ENCODE measurements around the gene CD6.

GRCh38 chr11:61061081-61061826 lies 89.8 kb downstream of the CD6 start:
- TF ChIP-seq, protein P1, sequence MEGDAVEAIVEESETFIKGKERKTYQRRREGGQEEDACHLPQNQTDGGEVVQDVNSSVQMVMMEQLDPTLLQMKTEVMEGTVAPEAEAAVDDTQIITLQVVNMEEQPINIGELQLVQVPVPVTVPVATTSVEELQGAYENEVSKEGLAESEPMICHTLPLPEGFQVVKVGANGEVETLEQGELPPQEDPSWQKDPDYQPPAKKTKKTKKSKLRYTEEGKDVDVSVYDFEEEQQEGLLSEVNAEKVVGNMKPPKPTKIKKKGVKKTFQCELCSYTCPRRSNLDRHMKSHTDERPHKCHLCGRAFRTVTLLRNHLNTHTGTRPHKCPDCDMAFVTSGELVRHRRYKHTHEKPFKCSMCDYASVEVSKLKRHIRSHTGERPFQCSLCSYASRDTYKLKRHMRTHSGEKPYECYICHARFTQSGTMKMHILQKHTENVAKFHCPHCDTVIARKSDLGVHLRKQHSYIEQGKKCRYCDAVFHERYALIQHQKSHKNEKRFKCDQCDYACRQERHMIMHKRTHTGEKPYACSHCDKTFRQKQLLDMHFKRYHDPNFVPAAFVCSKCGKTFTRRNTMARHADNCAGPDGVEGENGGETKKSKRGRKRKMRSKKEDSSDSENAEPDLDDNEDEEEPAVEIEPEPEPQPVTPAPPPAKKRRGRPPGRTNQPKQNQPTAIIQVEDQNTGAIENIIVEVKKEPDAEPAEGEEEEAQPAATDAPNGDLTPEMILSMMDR (IDR thresholded peaks at IDR 0.05), result no peak
- TF ChIP-seq POLR2A (IDR thresholded peaks at IDR 0.05) (no peak), EP300 (IDR thresholded peaks at IDR 0.05) (no peak), POLR2AphosphoS5 (IDR thresholded peaks at IDR 0.05) (no peak)
